Kidney epithelial cell (primary cell): ENCODE data around the gene DHX15. TPM values are rescaled to one million over a fixed set of nuclear protein-coding genes. Genes with fewer than 3 reads are reported as not detected.

Source experiments
- DNase-seq: peaks from one replicate; pipeline ENCODE4 v3.0.0-alpha.2; 2010; ENCODE audit warnings: low read depth
- H3K27me3 ChIP-seq: 2 replicates; pipeline ENCODE4 v1.6.0; 2011; ENCODE audit warnings: low read length; ENCODE audit not compliant: control insufficient read depth, insufficient read depth
- H3K36me3 ChIP-seq: 2 replicates; pipeline ENCODE4 v1.5.1; 2011; ENCODE audit warnings: low read length; ENCODE audit not compliant: control insufficient read depth, insufficient read depth
- H3K4me3 ChIP-seq: 2 replicates; pipeline ENCODE4 v1.5.1; 2011; ENCODE audit warnings: low read depth, mild to moderate bottlenecking, control low read depth, low read length
- CTCF ChIP-seq: IDR thresholded peaks from 2 replicates; pipeline ENCODE4 v1.5.1; 2011; ENCODE audit warnings: mild to moderate bottlenecking, moderate library complexity, low read length, control low read depth, inconsistent platforms; ENCODE audit not compliant: insufficient read depth, poor library complexity, severe bottlenecking
- total RNA-seq: library from RNA; depleted of rRNA; stranded (reverse); fragments of >200 nt; gene quantifications from 2 replicates; pipeline ENCODE4 v1.2.3, GENCODE V29; 2015

The DHX15 gene
- total RNA-seq, 1 donor from 2014 or later, result 87.5 TPM

GRCh38 chr4:24497221-24497620, 87.1 kb downstream of the DHX15 start:
- Histone ChIP-seq H3K4me3 (no peak overlapping the region), H3K27me3 (no peaks in the 10 kb centered on the region), H3K36me3 (no peaks in the 10 kb centered on the region)
- no peak for TF ChIP-seq CTCF
- no peak for DNase-seq

- TF ChIP-seq CTCF, result no peak
- Histone ChIP-seq H3K4me3 (no peak overlapping the region), H3K36me3 (no peaks in the 10 kb centered on the region), H3K27me3 (no peaks in the 10 kb centered on the region)
- DNase-seq, result no peak
Measured at GRCh38 chr4:24496597-24496996, 87.8 kb downstream of the DHX15 start.

GRCh38 chr4:24495388-24495787, 89.0 kb downstream of the DHX15 start:
- Histone ChIP-seq H3K4me3 (no peak overlapping the region), H3K27me3 (no peaks in the 10 kb centered on the region), H3K36me3 (no peaks in the 10 kb centered on the region)
- DNase-seq, result no peak
- no peak for TF ChIP-seq CTCF

- no peak for DNase-seq
- no peaks in the 10 kb centered on the region for H3K36me3 ChIP-seq
Measured at GRCh38 chr4:24489870-24490269, 94.5 kb downstream of the DHX15 start.

GRCh38 chr4:24488399-24489164, 95.8 kb downstream of the DHX15 start:
- no peak for DNase-seq
- no peak overlapping the region for H3K4me3 ChIP-seq
- no peaks in the 10 kb centered on the region for H3K36me3 ChIP-seq
- peaks cover 6% of the 10 kb centered on the region for H3K27me3 ChIP-seq
- TF ChIP-seq CTCF, result peak; percentile 82

More at GRCh38 chr4:24489870-24490269, 94.5 kb downstream of the DHX15 start:
- Histone ChIP-seq H3K27me3 (peaks cover 6% of the 10 kb centered on the region), H3K4me3 (no peak overlapping the region)
- no peak for TF ChIP-seq CTCF

- no peak for DNase-seq
- TF ChIP-seq CTCF, result no peak
- H3K27me3 ChIP-seq, result peaks cover 3% of the 10 kb centered on the region
- no peak overlapping the region for H3K4me3 ChIP-seq
- no peaks in the 10 kb centered on the region for H3K36me3 ChIP-seq
Measured at GRCh38 chr4:24482871-24483270, 101.5 kb downstream of the DHX15 start.
